CD14-positive monocyte (primary cell): ENCODE results near the gene PLA2G1B. TPM values are rescaled to one million over a fixed set of nuclear protein-coding genes. Genes with fewer than 3 reads are reported as not detected.

ENCODE experiments used
- DNase-seq, 3 donors: peaks; one replicate each; pipeline ENCODE4 v3.0.0-alpha.2; 2011 to 2022
- H2AFZ ChIP-seq: 2 replicates; pipeline ENCODE4 v1.6.0; 2012; ENCODE audit warnings: mild to moderate bottlenecking, low read depth, low read length, inconsistent platforms; ENCODE audit not compliant: insufficient read depth, poor library complexity, severe bottlenecking
- H3K27ac ChIP-seq, 2 donors: 1 replicate in 1 of 2; 2 replicates in 1 of 2; pipeline ENCODE4 v1.5.1; 2012 to 2013; ENCODE audit warnings: low read length in 2 of 2, control low read depth in 1 of 2, inconsistent platforms in 1 of 2, low read depth in 1 of 2, mild to moderate bottlenecking in 1 of 2
- H3K27me3 ChIP-seq, 2 donors: one replicate each; pipeline versions ENCODE4 v1.6.0 to v1.6.1; 2011 to 2013; ENCODE audit warnings: low read length in 2 of 2; ENCODE audit not compliant: control insufficient read depth in 2 of 2, insufficient read depth in 2 of 2
- H3K36me3 ChIP-seq, 2 donors: replicated peaks in 1 of 2; 1 replicate in 1 of 2; 2 replicates in 1 of 2; pipeline versions ENCODE4 v1.5.1 to v1.6.1; 2012 to 2013; ENCODE audit warnings: low read length in 2 of 2, control low read depth in 1 of 2, inconsistent platforms in 1 of 2, mild to moderate bottlenecking in 1 of 2; ENCODE audit not compliant: insufficient read depth in 2 of 2, control insufficient read depth in 1 of 2
- H3K4me1 ChIP-seq, 2 donors: 1 replicate in 1 of 2; 2 replicates in 1 of 2; pipeline versions ENCODE4 v1.5.1 to v1.6.1; 2012 to 2013; ENCODE audit warnings: low read length in 2 of 2, control low read depth in 1 of 2, inconsistent platforms in 1 of 2, mild to moderate bottlenecking in 1 of 2, moderate library complexity in 1 of 2; ENCODE audit not compliant: insufficient read depth in 2 of 2, control insufficient read depth in 1 of 2
- H3K4me2 ChIP-seq: replicated peaks from 2 replicates; pipeline ENCODE3; 2012; ENCODE audit warnings: low read length, moderate library complexity, mild to moderate bottlenecking; ENCODE audit not compliant: poor library complexity, severe bottlenecking; ENCODE audit errors: extremely low read depth
- H3K4me3 ChIP-seq, 3 experiments: fragments of 200-600 bp in 1 of 3; sonication (generic) in 1 of 3; replicated peaks in 1 of 3; 1 replicate in 2 of 3; 2 replicates in 1 of 3; pipeline ENCODE4 v1.5.1; 2011 to 2013; ENCODE audit warnings: low read length in 3 of 3, mild to moderate bottlenecking in 3 of 3, control low read depth in 2 of 3, low read depth in 2 of 3, inconsistent platforms in 1 of 3, moderate library complexity in 1 of 3
- H3K79me2 ChIP-seq: 2 replicates; pipeline ENCODE4 v1.6.0; 2012; ENCODE audit warnings: mild to moderate bottlenecking, control low read depth, inconsistent platforms, low read length, moderate library complexity; ENCODE audit not compliant: insufficient read depth
- H3K9ac ChIP-seq: 2 replicates; pipeline ENCODE4 v1.6.0; 2017; ENCODE audit warnings: low read length, mild to moderate bottlenecking; ENCODE audit not compliant: insufficient read depth, poor library complexity, severe bottlenecking
- H3K9me3 ChIP-seq, 2 donors: replicated peaks in 1 of 2; 1 replicate in 1 of 2; 2 replicates in 1 of 2; pipeline versions ENCODE4 v1.5.1 to v1.6.1; 2012 to 2013; ENCODE audit warnings: low read length in 2 of 2, control low read depth in 1 of 2; ENCODE audit not compliant: control insufficient read depth in 1 of 2, insufficient read depth in 1 of 2
- H4K20me1 ChIP-seq: 2 replicates; pipeline ENCODE4 v1.6.0; 2012; ENCODE audit warnings: mild to moderate bottlenecking, low read length, control low read depth, moderate library complexity; ENCODE audit not compliant: insufficient read depth
- H3K27ac Mint-ChIP-seq, 7 donors: one replicate each; pipeline ENCODE4 v1.8.0; 2020; ENCODE audit warnings: mild to moderate bottlenecking in 7 of 7, mixed read lengths in 7 of 7, moderate library complexity in 6 of 7, inconsistent platforms in 2 of 7
- H3K27me3 Mint-ChIP-seq, 3 donors: one replicate each; pipeline ENCODE4 v1.8.0; 2021 to 2022; ENCODE audit warnings: low read depth in 3 of 3, mild to moderate bottlenecking in 3 of 3, mixed read lengths in 3 of 3, moderate library complexity in 3 of 3, inconsistent platforms in 1 of 3
- H3K36me3 Mint-ChIP-seq, 2 donors: one replicate each; pipeline ENCODE4 v1.8.0; 2020; ENCODE audit warnings: mixed read lengths in 2 of 2, inconsistent platforms in 1 of 2, mild to moderate bottlenecking in 1 of 2
- H3K4me1 Mint-ChIP-seq: one replicate; pipeline ENCODE4 v1.8.0; 2020; ENCODE audit warnings: mild to moderate bottlenecking, mixed read lengths
- H3K4me3 Mint-ChIP-seq, 2 donors: one replicate each; pipeline ENCODE4 v1.8.0; 2020; ENCODE audit warnings: mild to moderate bottlenecking in 2 of 2, mixed read lengths in 2 of 2, moderate library complexity in 1 of 2
- H3K9me3 Mint-ChIP-seq, 7 donors: one replicate each; pipeline ENCODE4 v1.8.0; 2020 to 2022; ENCODE audit warnings: mixed read lengths in 7 of 7, mild to moderate bottlenecking in 6 of 7, moderate library complexity in 6 of 7, inconsistent platforms in 2 of 7
- WGBS: methylation state at CpG from one replicate; pipeline ENCODE4 v1.1.5; 2013; ENCODE audit warnings: missing lambda C conversion rate; ENCODE audit not compliant: insufficient coverage; 5-methylcytosine and 5-hydroxymethylcytosine counted together
- intact Hi-C, 2 donors: fragments of 100-400 bp; cut with micrococcal nuclease; formaldehyde crosslinking; loops; one replicate each; pipeline versions ENCODE4 v1.15.0 to v1.15.1; 2023
- polyA plus RNA-seq, 3 donors: library from polyadenylated mRNA; depleted of rRNA in 1 of 3; unstranded in 2 of 3; stranded (reverse) in 1 of 3; fragments of 300-500 nt in 2 of 3; fragments of >200 nt in 1 of 3; fragmentation: Illumina TruSeq in 2 of 3; gene quantifications; 1 replicate in 2 of 3; 2 replicates in 1 of 3; pipeline ENCODE4 v1.2.3, GENCODE V29; 2012 to 2021
- TF ChIP-seq, protein P1 (sequence below): fragments of 200-600 bp; IDR thresholded peaks from one replicate; pipeline ENCODE4 v1.8.0; 2022; ENCODE audit warnings: antibody characterized with exemption, mild to moderate bottlenecking

The PLA2G1B gene
- polyA plus RNA-seq, 3 donors: not detected

DNA sequence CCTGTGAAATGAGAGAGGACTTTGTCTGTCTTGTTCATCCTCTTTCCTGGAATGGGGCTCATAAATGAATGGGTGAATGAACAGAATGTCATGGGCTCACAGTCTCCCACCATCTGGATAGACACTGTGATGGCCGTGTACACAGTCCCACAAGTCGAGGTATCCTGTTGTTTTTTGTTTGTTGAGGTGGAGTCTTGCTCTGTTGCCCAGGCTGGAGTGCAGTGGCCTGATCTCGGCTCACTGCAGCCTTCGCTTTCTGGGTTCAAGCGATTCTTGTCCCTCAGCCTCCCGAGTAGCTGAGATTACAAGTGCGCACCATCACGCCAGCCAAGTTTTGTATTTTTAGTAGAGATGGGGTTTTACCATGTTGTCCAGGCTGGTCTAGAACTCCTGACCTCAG, 16.1 kb upstream of the PLA2G1B start:
- Mint-ChIP-seq H3K27ac (no peak overlapping the region), H3K4me1 (no peaks in the 10 kb centered on the region), H3K4me3 (no peak overlapping the region), H3K27me3 (peaks cover 4 to 7% (median 7%) of the 10 kb centered on the region in 3 donors), H3K36me3 (no peaks in the 10 kb centered on the region), H3K9me3 (peaks cover 0 to 7% (median 0%) of the 10 kb centered on the region in 7 donors)
- Histone ChIP-seq H3K4me2 (no peak overlapping the region), H2AFZ (no peak overlapping the region), H4K20me1 (no peaks in the 10 kb centered on the region), H3K79me2 (no peaks in the 10 kb centered on the region), H3K4me3 (no peak overlapping the region), H3K27me3 (no peaks in the 10 kb centered on the region), H3K36me3 (no peaks in the 10 kb centered on the region), H3K4me1 (no peaks in the 10 kb centered on the region), H3K9me3 (no peaks in the 10 kb centered on the region), H3K9ac (no peak overlapping the region), H3K27ac (no peak overlapping the region)
- no peak for DNase-seq
- TF ChIP-seq, protein P1, sequence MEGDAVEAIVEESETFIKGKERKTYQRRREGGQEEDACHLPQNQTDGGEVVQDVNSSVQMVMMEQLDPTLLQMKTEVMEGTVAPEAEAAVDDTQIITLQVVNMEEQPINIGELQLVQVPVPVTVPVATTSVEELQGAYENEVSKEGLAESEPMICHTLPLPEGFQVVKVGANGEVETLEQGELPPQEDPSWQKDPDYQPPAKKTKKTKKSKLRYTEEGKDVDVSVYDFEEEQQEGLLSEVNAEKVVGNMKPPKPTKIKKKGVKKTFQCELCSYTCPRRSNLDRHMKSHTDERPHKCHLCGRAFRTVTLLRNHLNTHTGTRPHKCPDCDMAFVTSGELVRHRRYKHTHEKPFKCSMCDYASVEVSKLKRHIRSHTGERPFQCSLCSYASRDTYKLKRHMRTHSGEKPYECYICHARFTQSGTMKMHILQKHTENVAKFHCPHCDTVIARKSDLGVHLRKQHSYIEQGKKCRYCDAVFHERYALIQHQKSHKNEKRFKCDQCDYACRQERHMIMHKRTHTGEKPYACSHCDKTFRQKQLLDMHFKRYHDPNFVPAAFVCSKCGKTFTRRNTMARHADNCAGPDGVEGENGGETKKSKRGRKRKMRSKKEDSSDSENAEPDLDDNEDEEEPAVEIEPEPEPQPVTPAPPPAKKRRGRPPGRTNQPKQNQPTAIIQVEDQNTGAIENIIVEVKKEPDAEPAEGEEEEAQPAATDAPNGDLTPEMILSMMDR: no peak
- 93% methylated on average over 3 of the region's 8 CpGs for WGBS
- intact Hi-C loops: no loop called here

DNA sequence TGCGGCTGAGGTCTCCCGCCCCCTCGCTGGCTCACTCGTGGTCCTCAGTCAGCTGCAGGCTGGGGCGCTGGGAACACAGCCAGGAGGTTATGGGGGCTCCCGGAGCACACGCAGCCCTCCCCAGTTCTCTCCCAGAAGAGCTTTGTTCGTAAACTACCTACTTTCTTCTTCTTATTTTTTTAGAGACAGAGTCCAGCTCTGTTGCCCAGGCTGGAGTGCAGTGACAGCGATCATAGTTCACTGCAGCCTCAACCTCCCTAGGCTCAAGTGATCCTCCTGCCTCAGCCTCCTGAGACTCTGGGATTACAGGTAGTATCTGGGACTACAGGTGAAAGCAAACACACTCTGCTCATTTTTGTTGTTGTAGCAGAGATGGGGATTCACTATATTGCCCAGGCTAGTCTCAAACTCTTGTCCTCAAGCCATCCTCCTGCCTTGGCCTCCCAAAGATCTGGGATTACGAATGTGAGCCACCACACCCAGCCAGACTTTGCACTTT, 15.5 kb upstream of the PLA2G1B start:
- H3K4me3 Mint-ChIP-seq: no peak overlapping the region
- peaks cover 0 to 3% of the 10 kb centered on the region in 2 donors for H3K9me3 ChIP-seq
- no peak overlapping the region for H3K4me3 ChIP-seq
- H3K36me3 ChIP-seq: no peaks in the 10 kb centered on the region
- TF ChIP-seq, protein P1: no peak
- 54% methylated on average over 6 of the region's 10 CpGs for WGBS
- H3K36me3 Mint-ChIP-seq: no peaks in the 10 kb centered on the region
- H3K27ac ChIP-seq: no peak overlapping the region
- no peaks in the 10 kb centered on the region for H3K27me3 ChIP-seq
- H4K20me1 ChIP-seq: no peaks in the 10 kb centered on the region
- H3K79me2 ChIP-seq: no peaks in the 10 kb centered on the region
- intact Hi-C loops: no loop called here
- H3K27me3 Mint-ChIP-seq: peaks cover 4 to 7% (median 6%) of the 10 kb centered on the region in 3 donors
- H2AFZ ChIP-seq: no peak overlapping the region
- no peak overlapping the region for H3K27ac Mint-ChIP-seq
- no peaks in the 10 kb centered on the region for H3K4me1 Mint-ChIP-seq
- H3K4me1 ChIP-seq: no peaks in the 10 kb centered on the region
- peaks cover 2 to 13% (median 4%) of the 10 kb centered on the region in 7 donors for H3K9me3 Mint-ChIP-seq
- DNase-seq: no peak
- H3K9ac ChIP-seq: no peak overlapping the region
- H3K4me2 ChIP-seq: no peak overlapping the region
